A673 (cell line): Measurements from ENCODE around the gene CENPX. TPM values are rescaled to one million over a fixed set of nuclear protein-coding genes. Genes with fewer than 3 reads are reported as not detected.
A peak's percentile ranks its signal among the peaks of the same experiment; 100 is the strongest.

Source experiments
- BruUV-seq: library from RNA; stranded (reverse); fragments of 400-500 nt; replicated peaks from 2 replicates; lab custom pipeline; 2021; lab: Mats Ljungman, UMichigan
- CTCF ChIA-PET: fragments of 300-600 bp; sonication (Branson Sonifier 250); formaldehyde crosslinking; loops from one replicate; lab custom pipeline; 2022; ENCODE audit warnings: antibody characterized with exemption; lab: Charles Lee
- POLR2A ChIA-PET: fragments of 300-600 bp; sonication (Branson Sonifier 250); formaldehyde crosslinking; loops from one replicate; lab custom pipeline; 2022; ENCODE audit warnings: antibody characterized with exemption; ENCODE audit not compliant: low non-redundant PET; lab: Charles Lee
- DNase-seq: peaks from one replicate; pipeline ENCODE4 v3.0.0-alpha.2; 2015; ENCODE audit warnings: low spot score
- H3K27ac ChIP-seq: fragments of 200-600 bp; sonication (generic); 2 replicates; pipeline ENCODE4 v1.5.1; 2016; ENCODE audit warnings: mixed run types, low read depth, mild to moderate bottlenecking, mixed read lengths, antibody characterized with exemption, low read length; ENCODE audit not compliant: poor library complexity, severe bottlenecking
- H3K27me3 ChIP-seq: fragments of 200-600 bp; sonication (generic); replicated peaks from 2 replicates; pipeline ENCODE4 v1.6.1; 2017; ENCODE audit warnings: mixed run types, low read depth, mild to moderate bottlenecking, mixed read lengths, antibody characterized with exemption, low read length; ENCODE audit not compliant: insufficient read depth, poor library complexity
- H3K36me3 ChIP-seq: fragments of 200-600 bp; sonication (generic); 2 replicates; pipeline ENCODE4 v1.6.1; 2016; ENCODE audit warnings: mixed run types, mild to moderate bottlenecking, mixed read lengths, antibody characterized with exemption, low read length; ENCODE audit not compliant: insufficient read depth, poor library complexity, severe bottlenecking
- H3K4me1 ChIP-seq: fragments of 200-600 bp; sonication (generic); 2 replicates; pipeline ENCODE4 v1.6.1; 2017; ENCODE audit warnings: mixed run types, mild to moderate bottlenecking, mixed read lengths, antibody characterized with exemption, low read length; ENCODE audit not compliant: insufficient read depth, poor library complexity, severe bottlenecking
- H3K4me3 ChIP-seq: fragments of 200-600 bp; sonication (generic); 2 replicates; pipeline ENCODE4 v1.5.1; 2016; ENCODE audit warnings: low read depth, mixed run types, mild to moderate bottlenecking, mixed read lengths, low read length; ENCODE audit not compliant: poor library complexity, severe bottlenecking
- H3K9me3 ChIP-seq: fragments of 200-600 bp; sonication (generic); 2 replicates; pipeline ENCODE4 v1.6.1; 2016; ENCODE audit warnings: mixed run types, low read depth, mild to moderate bottlenecking, mixed read lengths, antibody characterized with exemption, low read length; ENCODE audit not compliant: poor library complexity, severe bottlenecking
- CTCF ChIP-seq: fragments of 300-800, 200-600 bp; sonication (generic); conservative IDR thresholded peaks from 2 replicates; pipeline ENCODE4 v1.5.1; 2017; ENCODE audit warnings: low read depth, mild to moderate bottlenecking, antibody characterized with exemption, low read length, moderate library complexity, mixed read lengths
- EZH2 ChIP-seq: fragments of 200-600 bp; sonication (generic); IDR thresholded peaks from 2 replicates; pipeline ENCODE4 v1.6.1; 2017; ENCODE audit warnings: borderline replicate concordance, low read depth, mild to moderate bottlenecking, mixed read lengths, antibody characterized with exemption, low read length; ENCODE audit not compliant: poor library complexity, severe bottlenecking
- intact Hi-C: fragments of 100-400 bp; cut with micrococcal nuclease; formaldehyde crosslinking; loops from one replicate; pipeline ENCODE4 v1.10.0; 2022; ENCODE audit not compliant: unreplicated experiment
- total RNA-seq: library from RNA; stranded (reverse); gene quantifications from 2 replicates; pipeline ENCODE4 v1.2.3, GENCODE V29; 2021

Gene CENPX
- total RNA-seq, 1 experiment from 2014 or later, result 165 TPM

- DNase-seq, result no peak
Observed at GRCh38 chr17:82055965-82056728, 33.5 kb upstream of the CENPX start.

GRCh38 chr17:82055023-82055964, 32.6 kb upstream of the CENPX start:
- Histone ChIP-seq H3K4me1 (peaks cover 9% of the 10 kb centered on the region), H3K36me3 (peaks cover 53% of the 10 kb centered on the region), H3K4me3 (no peak overlapping the region), H3K9me3 (no peaks in the 10 kb centered on the region), H3K27ac (no peak overlapping the region), H3K27me3 (no peaks in the 10 kb centered on the region)
- DNase-seq, result peak; percentile 49
- BruUV-seq, result no TSS peak
- ChIA-PET POLR2A (no interaction called here), CTCF (interaction anchor here (0.6 kb wide), 1 partner anchor 151 kb away, joined by 4 read pairs; no protein-coding TSS in a partner anchor)
- TF ChIP-seq CTCF (no peak), EZH2 (no peak)
- intact Hi-C loops, result no loop called here

More at GRCh38 chr17:82055965-82056728, 33.5 kb upstream of the CENPX start:
- no peaks in the 10 kb centered on the region for H3K27me3 ChIP-seq
- BruUV-seq, result no TSS peak
- no peak overlapping the region for H3K4me3 ChIP-seq
- H3K4me1 ChIP-seq, result peaks cover 9% of the 10 kb centered on the region
- POLR2A ChIA-PET, result no interaction called here
- no peak overlapping the region for H3K27ac ChIP-seq
- TF ChIP-seq EZH2 (no peak), CTCF (no peak)
- intact Hi-C loops, result no loop called here
- CTCF ChIA-PET, result interaction anchor here (0.6 kb wide), 1 partner anchor 150 kb away, joined by 4 read pairs; no protein-coding TSS in a partner anchor
- H3K9me3 ChIP-seq, result no peaks in the 10 kb centered on the region
- H3K36me3 ChIP-seq, result peaks cover 60% of the 10 kb centered on the region

GRCh38 chr17:82054351-82055022, 31.8 kb upstream of the CENPX start:
- no peaks in the 10 kb centered on the region for H3K27me3 ChIP-seq
- H3K36me3 ChIP-seq, result peaks cover 55% of the 10 kb centered on the region
- no peak overlapping the region for H3K4me3 ChIP-seq
- peaks cover 9% of the 10 kb centered on the region for H3K4me1 ChIP-seq
- intact Hi-C loops, result no loop called here
- POLR2A ChIA-PET, result no interaction called here
- no peaks in the 10 kb centered on the region for H3K9me3 ChIP-seq
- DNase-seq, result no peak
- no peak overlapping the region for H3K27ac ChIP-seq
- BruUV-seq, result no TSS peak
- CTCF ChIA-PET, result no interaction called here
- no peak for TF ChIP-seq EZH2
